ENCODE measurements around the gene SIAH3.

GRCh38 chr13:45750566-45750965 lies 101.0 kb downstream of the SIAH3 start:
- TF ChIP-seq CTCF (IDR thresholded peaks at IDR 0.05; ENCODE audit: low read length): no peak
- TF ChIP-seq EZH2 (optimal IDR thresholded peaks at IDR 0.05; ENCODE audit: low read depth, low read length): no peak
- TF ChIP-seq EZH2phosphoT487 (IDR thresholded peaks at IDR 0.05; ENCODE audit: low read length): no peak
